Mucosa of descending colon (tissue), 3 donors: ENCODE data around the gene DOCK1. TPM values are rescaled to one million over a fixed set of nuclear protein-coding genes. Genes with fewer than 3 reads are reported as not detected.

Experiments
- ATAC-seq: fragments of 200-7000 bp; cut with Tn5 transposase; one replicate; pipeline ENCODE4 v1.9.1; 2020; ENCODE audit warnings: mild to moderate bottlenecking, moderate library complexity
- DNase-seq, 3 donors: peaks; one replicate each; pipeline ENCODE4 v3.0.0-alpha.2; 2020
- H3K36me3 ChIP-seq: fragments of 200-600 bp; one replicate; pipeline ENCODE4 v1.8.0; 2021; ENCODE audit warnings: low read depth, mild to moderate bottlenecking
- H3K4me1 ChIP-seq: fragments of 200-600 bp; one replicate; pipeline ENCODE4 v1.8.0; 2021; ENCODE audit warnings: low read depth, mild to moderate bottlenecking
- H3K4me3 ChIP-seq: fragments of 200-600 bp; one replicate; pipeline ENCODE4 v1.8.0; 2021; ENCODE audit warnings: mild to moderate bottlenecking
- H3K9me3 ChIP-seq: fragments of 200-600 bp; one replicate; pipeline ENCODE4 v1.8.0; 2021; ENCODE audit warnings: mild to moderate bottlenecking
- CTCF ChIP-seq: fragments of 200-600 bp; IDR thresholded peaks from one replicate; pipeline ENCODE4 v1.8.0; 2022; ENCODE audit warnings: antibody characterized with exemption, mild to moderate bottlenecking
- intact Hi-C, 2 donors: fragments of 100-400 bp; cut with DNase I in 1 of 2; cut with micrococcal nuclease in 1 of 2; formaldehyde crosslinking; loops; one replicate each; pipeline versions ENCODE4 v1.11.0 to v1.11.1; 2022; cut with DNase I, micrococcal nuclease
- total RNA-seq, 3 donors: library from RNA; stranded (reverse); fragmentation: NEBNext Ultra II Directional in 2 of 3; extraction: Animal tissue kit (Norgen Biotek cat#: 25700) in 2 of 3; gene quantifications; one replicate each; pipeline versions ENCODE4 v1.2.1 to v1.2.4, GENCODE V29; 2021 to 2023
- donor health status: DM: no; HTN: no; CAD: no; lungs with moderate emphysema.
- donor health status: DM: no; HTN: no; CAD: no.
- donor health status: DM: no; HTN: yes; CAD: no.

The DOCK1 gene
- total RNA-seq, 3 donors from 2014 or later, result 56.5 to 103 (median 74.1) TPM

GRCh38 chr10:127157506-127158200 lies 252.4 kb downstream of the DOCK1 start:
- TF ChIP-seq CTCF, result no peak
- no peak for DNase-seq
- H3K36me3 ChIP-seq, result no peaks in the 10 kb centered on the region
- H3K4me3 ChIP-seq, result no peak overlapping the region
- no peak for ATAC-seq
- intact Hi-C loops, result no loop called here
- H3K9me3 ChIP-seq, result no peaks in the 10 kb centered on the region
- no peaks in the 10 kb centered on the region for H3K4me1 ChIP-seq

GRCh38 chr10:127158662-127159061 lies 253.4 kb downstream of the DOCK1 start:
- H3K4me1 ChIP-seq, result peaks cover 3% of the 10 kb centered on the region
- H3K4me3 ChIP-seq, result no peak overlapping the region
- intact Hi-C loops, result no loop called here
- no peaks in the 10 kb centered on the region for H3K9me3 ChIP-seq
- ATAC-seq (no peak), DNase-seq (no peak)
- H3K36me3 ChIP-seq, result no peaks in the 10 kb centered on the region
- no peak for TF ChIP-seq CTCF

GRCh38 chr10:127159648-127160245 lies 254.5 kb downstream of the DOCK1 start:
- ATAC-seq, result no peak
- no peak overlapping the region for H3K4me3 ChIP-seq
- no peak for DNase-seq
- H3K36me3 ChIP-seq, result no peaks in the 10 kb centered on the region
- H3K9me3 ChIP-seq, result no peaks in the 10 kb centered on the region
- TF ChIP-seq CTCF, result no peak
- H3K4me1 ChIP-seq, result peaks cover 3% of the 10 kb centered on the region
- intact Hi-C loops, result no loop called here

- no peak overlapping the region for H3K4me3 ChIP-seq
- intact Hi-C loops, result no loop called here
- H3K4me1 ChIP-seq, result peaks cover 3% of the 10 kb centered on the region
- no peaks in the 10 kb centered on the region for H3K9me3 ChIP-seq
- DNase-seq (no peak), ATAC-seq (no peak)
- H3K36me3 ChIP-seq, result no peaks in the 10 kb centered on the region
- no peak for TF ChIP-seq CTCF
These were observed 256.3 kb downstream of the DOCK1 start for GRCh38 chr10:127161482-127161881.

GRCh38 chr10:127162841-127163240 lies 257.6 kb downstream of the DOCK1 start:
- H3K36me3 ChIP-seq, result no peaks in the 10 kb centered on the region
- intact Hi-C loops, result no loop called here
- no peaks in the 10 kb centered on the region for H3K9me3 ChIP-seq
- DNase-seq, result no peak
- H3K4me3 ChIP-seq, result no peak overlapping the region
- no peak for TF ChIP-seq CTCF
- H3K4me1 ChIP-seq, result peaks cover 3% of the 10 kb centered on the region
- ATAC-seq, result peak; percentile 10
